A673 (cell line): Measurements from ENCODE around the gene TBC1D9. TPM values are rescaled to one million over a fixed set of nuclear protein-coding genes. Genes with fewer than 3 reads are reported as not detected.

ENCODE experiments used
- BruUV-seq: library from RNA; stranded (reverse); fragments of 400-500 nt; replicated peaks from 2 replicates; lab custom pipeline; 2021; lab: Mats Ljungman, UMichigan
- CTCF ChIA-PET: fragments of 300-600 bp; sonication (Branson Sonifier 250); formaldehyde crosslinking; loops from one replicate; lab custom pipeline; 2022; ENCODE audit warnings: antibody characterized with exemption; lab: Charles Lee
- POLR2A ChIA-PET: fragments of 300-600 bp; sonication (Branson Sonifier 250); formaldehyde crosslinking; loops from one replicate; lab custom pipeline; 2022; ENCODE audit warnings: antibody characterized with exemption; ENCODE audit not compliant: low non-redundant PET; lab: Charles Lee
- DNase-seq: peaks from one replicate; pipeline ENCODE4 v3.0.0-alpha.2; 2015; ENCODE audit warnings: low spot score
- H3K27ac ChIP-seq: fragments of 200-600 bp; sonication (generic); 2 replicates; pipeline ENCODE4 v1.5.1; 2016; ENCODE audit warnings: mixed run types, low read depth, mild to moderate bottlenecking, mixed read lengths, antibody characterized with exemption, low read length; ENCODE audit not compliant: poor library complexity, severe bottlenecking
- H3K27me3 ChIP-seq: fragments of 200-600 bp; sonication (generic); replicated peaks from 2 replicates; pipeline ENCODE4 v1.6.1; 2017; ENCODE audit warnings: mixed run types, low read depth, mild to moderate bottlenecking, mixed read lengths, antibody characterized with exemption, low read length; ENCODE audit not compliant: insufficient read depth, poor library complexity
- H3K36me3 ChIP-seq: fragments of 200-600 bp; sonication (generic); 2 replicates; pipeline ENCODE4 v1.6.1; 2016; ENCODE audit warnings: mixed run types, mild to moderate bottlenecking, mixed read lengths, antibody characterized with exemption, low read length; ENCODE audit not compliant: insufficient read depth, poor library complexity, severe bottlenecking
- H3K4me1 ChIP-seq: fragments of 200-600 bp; sonication (generic); 2 replicates; pipeline ENCODE4 v1.6.1; 2017; ENCODE audit warnings: mixed run types, mild to moderate bottlenecking, mixed read lengths, antibody characterized with exemption, low read length; ENCODE audit not compliant: insufficient read depth, poor library complexity, severe bottlenecking
- H3K4me3 ChIP-seq: fragments of 200-600 bp; sonication (generic); 2 replicates; pipeline ENCODE4 v1.5.1; 2016; ENCODE audit warnings: low read depth, mixed run types, mild to moderate bottlenecking, mixed read lengths, low read length; ENCODE audit not compliant: poor library complexity, severe bottlenecking
- H3K9me3 ChIP-seq: fragments of 200-600 bp; sonication (generic); 2 replicates; pipeline ENCODE4 v1.6.1; 2016; ENCODE audit warnings: mixed run types, low read depth, mild to moderate bottlenecking, mixed read lengths, antibody characterized with exemption, low read length; ENCODE audit not compliant: poor library complexity, severe bottlenecking
- EZH2 ChIP-seq: fragments of 200-600 bp; sonication (generic); IDR thresholded peaks from 2 replicates; pipeline ENCODE4 v1.6.1; 2017; ENCODE audit warnings: borderline replicate concordance, low read depth, mild to moderate bottlenecking, mixed read lengths, antibody characterized with exemption, low read length; ENCODE audit not compliant: poor library complexity, severe bottlenecking
- intact Hi-C: fragments of 100-400 bp; cut with micrococcal nuclease; formaldehyde crosslinking; loops from one replicate; pipeline ENCODE4 v1.10.0; 2022; ENCODE audit not compliant: unreplicated experiment
- total RNA-seq: library from RNA; stranded (reverse); gene quantifications from 2 replicates; pipeline ENCODE4 v1.2.3, GENCODE V29; 2021
- TF ChIP-seq, protein P1 (sequence below): fragments of 300-800, 200-600 bp; sonication (generic); conservative IDR thresholded peaks from 2 replicates; pipeline ENCODE4 v1.5.1; 2017; ENCODE audit warnings: low read depth, mild to moderate bottlenecking, antibody characterized with exemption, low read length, moderate library complexity, mixed read lengths

TBC1D9 gene
- total RNA-seq, 1 experiment from 2014 or later: 22.4 TPM

DNA sequence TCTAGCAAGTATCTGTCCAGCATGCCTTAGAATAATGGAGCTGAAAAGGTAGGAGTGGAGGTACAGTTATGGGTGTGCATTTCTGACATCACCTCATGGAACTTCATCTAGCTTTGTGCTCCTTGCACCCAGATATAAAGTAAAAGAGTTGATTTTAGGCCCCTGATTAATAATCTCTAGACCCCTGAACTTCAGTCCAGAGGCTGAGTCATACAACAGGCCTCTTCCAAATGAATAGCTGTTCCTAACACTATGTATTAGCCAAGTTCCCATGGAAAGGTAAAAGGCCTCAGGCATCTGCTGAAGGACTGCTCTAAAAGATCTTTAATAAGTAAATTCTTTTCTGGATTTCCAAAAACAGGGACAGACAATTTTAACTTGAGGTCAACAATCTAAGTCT, 16.2 kb downstream of the TBC1D9 start:
- no peaks in the 10 kb centered on the region for H3K36me3 ChIP-seq
- no peaks in the 10 kb centered on the region for H3K9me3 ChIP-seq
- no peaks in the 10 kb centered on the region for H3K27me3 ChIP-seq
- H3K4me3 ChIP-seq: no peak overlapping the region
- no TSS peak for BruUV-seq
- CTCF ChIA-PET: no interaction called here
- POLR2A ChIA-PET: no interaction called here
- H3K4me1 ChIP-seq: peaks cover 28% of the 10 kb centered on the region
- no peak overlapping the region for H3K27ac ChIP-seq
- no peak for DNase-seq
- TF ChIP-seq, protein P1, sequence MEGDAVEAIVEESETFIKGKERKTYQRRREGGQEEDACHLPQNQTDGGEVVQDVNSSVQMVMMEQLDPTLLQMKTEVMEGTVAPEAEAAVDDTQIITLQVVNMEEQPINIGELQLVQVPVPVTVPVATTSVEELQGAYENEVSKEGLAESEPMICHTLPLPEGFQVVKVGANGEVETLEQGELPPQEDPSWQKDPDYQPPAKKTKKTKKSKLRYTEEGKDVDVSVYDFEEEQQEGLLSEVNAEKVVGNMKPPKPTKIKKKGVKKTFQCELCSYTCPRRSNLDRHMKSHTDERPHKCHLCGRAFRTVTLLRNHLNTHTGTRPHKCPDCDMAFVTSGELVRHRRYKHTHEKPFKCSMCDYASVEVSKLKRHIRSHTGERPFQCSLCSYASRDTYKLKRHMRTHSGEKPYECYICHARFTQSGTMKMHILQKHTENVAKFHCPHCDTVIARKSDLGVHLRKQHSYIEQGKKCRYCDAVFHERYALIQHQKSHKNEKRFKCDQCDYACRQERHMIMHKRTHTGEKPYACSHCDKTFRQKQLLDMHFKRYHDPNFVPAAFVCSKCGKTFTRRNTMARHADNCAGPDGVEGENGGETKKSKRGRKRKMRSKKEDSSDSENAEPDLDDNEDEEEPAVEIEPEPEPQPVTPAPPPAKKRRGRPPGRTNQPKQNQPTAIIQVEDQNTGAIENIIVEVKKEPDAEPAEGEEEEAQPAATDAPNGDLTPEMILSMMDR: no peak
- no peak for TF ChIP-seq EZH2
- intact Hi-C loops: no loop called here

DNA sequence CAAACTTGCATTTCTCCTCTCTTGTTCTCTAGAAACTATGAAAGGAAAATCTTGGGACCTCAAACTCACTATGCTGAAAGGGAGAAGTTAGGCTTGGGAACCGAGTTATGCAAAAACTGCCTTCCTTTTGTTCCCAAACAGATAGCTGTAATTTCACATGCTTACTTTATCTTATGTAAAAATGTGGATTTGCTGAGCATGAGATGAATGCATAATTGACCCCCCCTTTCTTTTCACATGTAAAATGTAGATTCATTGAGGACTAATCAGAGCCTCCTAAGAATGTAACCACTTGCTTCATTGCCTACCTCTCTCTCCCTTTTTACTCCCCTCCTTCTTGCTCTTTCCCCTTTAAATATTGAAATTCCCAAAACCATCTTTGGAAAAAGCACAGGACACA, 18.0 kb downstream of the TBC1D9 start:
- intact Hi-C loops: no loop called here
- Histone ChIP-seq H3K27me3 (no peaks in the 10 kb centered on the region), H3K27ac (no peak overlapping the region), H3K4me3 (no peak overlapping the region), H3K36me3 (no peaks in the 10 kb centered on the region), H3K4me1 (peaks cover 21% of the 10 kb centered on the region), H3K9me3 (no peaks in the 10 kb centered on the region)
- no TSS peak for BruUV-seq
- TF ChIP-seq, protein P1: no peak
- TF ChIP-seq EZH2: no peak
- no peak for DNase-seq
- ChIA-PET POLR2A (no interaction called here), CTCF (no interaction called here)

DNA sequence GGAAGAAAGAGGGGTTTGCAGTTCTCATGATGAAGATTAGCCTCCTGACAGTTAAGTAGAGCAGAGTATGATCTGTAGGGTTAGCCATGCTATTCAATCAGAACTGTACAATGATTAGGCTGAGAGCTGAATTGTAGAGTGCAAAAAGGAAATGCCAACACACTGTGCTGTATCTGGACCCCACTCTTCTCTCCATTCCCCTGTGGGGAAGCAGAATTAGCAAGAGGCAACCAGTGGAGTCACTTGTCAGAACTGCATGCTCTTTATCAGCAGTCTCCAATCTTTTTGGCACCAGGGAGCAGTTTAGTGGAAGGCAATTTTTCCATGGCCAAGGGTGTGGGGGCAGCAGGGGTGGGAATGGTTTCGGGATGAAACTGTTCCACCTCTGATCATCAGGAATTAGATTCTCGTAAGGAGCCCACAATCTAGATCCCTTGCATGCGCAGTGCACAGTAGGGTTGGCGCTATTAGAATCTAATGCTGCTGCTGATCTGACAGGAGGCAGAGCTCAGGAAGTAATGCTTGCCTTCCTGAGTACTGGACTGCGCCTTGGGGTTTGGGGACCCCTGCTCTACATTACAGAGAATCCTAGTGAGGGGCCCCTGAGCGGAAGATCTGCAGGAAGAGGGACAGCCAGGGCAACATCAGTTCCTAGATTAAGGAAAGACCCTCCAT, 19.4 kb downstream of the TBC1D9 start:
- POLR2A ChIA-PET: no interaction called here
- CTCF ChIA-PET: interaction anchor here (0.5 kb wide), 1 partner anchor 121 kb away, joined by 4 read pairs; no protein-coding TSS in a partner anchor
- TF ChIP-seq, protein P1: no peak
- no peak for TF ChIP-seq EZH2
- intact Hi-C loops: no loop called here
- Histone ChIP-seq H3K4me3 (no peak overlapping the region), H3K27ac (no peak overlapping the region), H3K27me3 (no peaks in the 10 kb centered on the region), H3K36me3 (no peaks in the 10 kb centered on the region), H3K9me3 (no peaks in the 10 kb centered on the region), H3K4me1 (peaks cover 14% of the 10 kb centered on the region)
- peak; percentile 32 for DNase-seq
- no TSS peak for BruUV-seq
